WERI-Rb-1 (cell line): ENCODE measurements around the gene GH1.
"Not testable (repeated sequence)": the region's sequence is repeated elsewhere in the genome, so short reads cannot be mapped to it uniquely, and the experiment has no call there.

Source experiments
- DNase-seq: peaks from one replicate; pipeline ENCODE4 v3.0.0-alpha.2; 2020
- H3K27ac ChIP-seq: fragments of 250-450 bp; sonication (Bioruptor Pico); 2 replicates; pipeline ENCODE4 v1.5.1; 2020; ENCODE audit warnings: mild to moderate bottlenecking, moderate library complexity
- H3K27me3 ChIP-seq: fragments of 250-450 bp; sonication (Bioruptor Pico); 2 replicates; pipeline ENCODE4 v1.5.1; 2021; ENCODE audit warnings: mild to moderate bottlenecking, low read depth, moderate library complexity; ENCODE audit not compliant: insufficient read depth, severe bottlenecking
- H3K36me3 ChIP-seq: fragments of 250-450 bp; sonication (Bioruptor Pico); 2 replicates; pipeline ENCODE4 v1.5.1; 2020; ENCODE audit warnings: mild to moderate bottlenecking, moderate library complexity
- H3K4me3 ChIP-seq: 2 replicates; pipeline ENCODE4 v1.5.1; 2011; ENCODE audit warnings: low read depth, mild to moderate bottlenecking, control low read depth, low read length
- H3K9me3 ChIP-seq: fragments of 250-450 bp; sonication (Bioruptor Pico); 2 replicates; pipeline ENCODE4 v1.5.1; 2021; ENCODE audit warnings: mild to moderate bottlenecking, moderate library complexity; ENCODE audit not compliant: severe bottlenecking
- TF ChIP-seq, protein P1 (sequence below): IDR thresholded peaks from 2 replicates; pipeline ENCODE4 v1.5.1; 2011; ENCODE audit warnings: low read depth, mild to moderate bottlenecking, control low read depth, inconsistent platforms, low read length

GH1 gene

DNA sequence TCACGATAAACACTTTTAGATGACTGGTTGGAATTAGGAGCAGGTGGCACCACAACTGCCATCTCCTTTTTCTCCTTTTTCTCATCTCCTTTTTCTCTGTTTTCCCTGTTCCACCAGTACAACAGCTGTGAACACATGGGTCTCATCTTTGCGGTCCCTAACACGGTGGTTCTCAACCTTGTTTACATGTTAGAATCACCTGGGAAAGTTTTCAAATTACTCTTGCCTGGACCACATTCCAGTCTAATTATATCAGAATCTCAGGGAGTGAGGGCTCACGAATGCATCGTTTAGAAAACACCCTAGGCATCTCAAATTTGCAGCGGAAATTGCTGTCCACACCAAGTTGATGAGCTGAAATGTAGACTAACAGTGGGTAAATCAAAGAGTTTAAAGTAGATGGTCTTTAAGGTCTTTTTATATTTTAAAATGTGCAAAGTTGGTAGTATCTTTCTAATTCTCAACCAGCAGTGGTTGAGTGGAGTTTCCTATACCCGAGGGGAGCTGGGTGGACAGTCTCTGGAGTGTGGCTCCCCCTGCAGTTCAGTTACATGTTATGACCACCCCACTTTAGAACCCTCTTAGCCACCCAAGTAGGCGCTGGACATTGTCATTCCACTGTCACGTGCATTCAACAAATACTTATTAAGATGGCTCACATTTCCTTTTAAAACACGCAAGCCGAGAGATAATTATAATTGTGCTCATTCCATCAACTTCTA, 26.2 kb downstream of the GH1 start:
- H3K36me3 ChIP-seq, DNase-seq, H3K27ac ChIP-seq, H3K27me3 ChIP-seq, H3K4me3 ChIP-seq, H3K9me3 ChIP-seq: not testable (repeated sequence)

- not testable (repeated sequence) for H3K27ac ChIP-seq, H3K27me3 ChIP-seq, H3K4me3 ChIP-seq, H3K9me3 ChIP-seq, H3K36me3 ChIP-seq
- DNase-seq = peak; percentile 85
- TF ChIP-seq, protein P1, sequence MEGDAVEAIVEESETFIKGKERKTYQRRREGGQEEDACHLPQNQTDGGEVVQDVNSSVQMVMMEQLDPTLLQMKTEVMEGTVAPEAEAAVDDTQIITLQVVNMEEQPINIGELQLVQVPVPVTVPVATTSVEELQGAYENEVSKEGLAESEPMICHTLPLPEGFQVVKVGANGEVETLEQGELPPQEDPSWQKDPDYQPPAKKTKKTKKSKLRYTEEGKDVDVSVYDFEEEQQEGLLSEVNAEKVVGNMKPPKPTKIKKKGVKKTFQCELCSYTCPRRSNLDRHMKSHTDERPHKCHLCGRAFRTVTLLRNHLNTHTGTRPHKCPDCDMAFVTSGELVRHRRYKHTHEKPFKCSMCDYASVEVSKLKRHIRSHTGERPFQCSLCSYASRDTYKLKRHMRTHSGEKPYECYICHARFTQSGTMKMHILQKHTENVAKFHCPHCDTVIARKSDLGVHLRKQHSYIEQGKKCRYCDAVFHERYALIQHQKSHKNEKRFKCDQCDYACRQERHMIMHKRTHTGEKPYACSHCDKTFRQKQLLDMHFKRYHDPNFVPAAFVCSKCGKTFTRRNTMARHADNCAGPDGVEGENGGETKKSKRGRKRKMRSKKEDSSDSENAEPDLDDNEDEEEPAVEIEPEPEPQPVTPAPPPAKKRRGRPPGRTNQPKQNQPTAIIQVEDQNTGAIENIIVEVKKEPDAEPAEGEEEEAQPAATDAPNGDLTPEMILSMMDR = peak; percentile 74
These were observed 29.4 kb downstream of the GH1 start for GRCh38 chr17:63889026-63889848.

- H3K4me3 ChIP-seq, H3K27ac ChIP-seq, H3K27me3 ChIP-seq, DNase-seq, H3K36me3 ChIP-seq, H3K9me3 ChIP-seq: not testable (repeated sequence)
These were observed 33.5 kb downstream of the GH1 start for GRCh38 chr17:63885119-63885518.

DNA sequence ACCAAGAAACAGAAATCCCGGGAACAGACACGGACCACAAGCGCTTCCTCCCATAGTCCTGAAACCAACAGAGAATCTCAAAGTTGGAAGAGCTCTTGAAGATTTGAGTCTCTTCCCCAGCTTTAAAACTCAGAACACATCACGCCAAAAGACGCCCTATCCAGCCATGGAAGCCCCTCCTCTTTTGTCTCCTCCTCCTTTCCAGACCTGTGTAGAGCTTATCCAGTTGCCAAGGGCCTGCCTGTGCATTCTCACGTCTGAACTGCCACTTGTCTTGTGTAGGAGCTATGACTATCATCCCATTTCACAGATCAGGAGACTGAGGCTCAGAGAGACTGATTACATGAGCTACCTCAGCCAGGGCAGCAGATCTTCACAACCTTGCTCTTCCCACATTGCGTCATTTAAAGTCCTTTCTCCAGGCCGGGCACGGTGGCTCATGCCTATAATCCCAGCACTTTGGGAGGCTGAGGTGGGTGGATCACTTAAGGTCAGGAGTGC, 36.0 kb downstream of the GH1 start:
- not testable (repeated sequence) for H3K36me3 ChIP-seq, H3K9me3 ChIP-seq, H3K27me3 ChIP-seq, H3K4me3 ChIP-seq, DNase-seq, H3K27ac ChIP-seq

GRCh38 chr17:63881935-63882601, 36.6 kb downstream of the GH1 start, which contains the start of gene GH2:
GH2 (minus strand) TSS chr17:63881944; CDS start chr17:63881801, 143 bp downstream.
- no peak within 1 kb of the TSS for H3K4me3 ChIP-seq
- H3K27me3 ChIP-seq = no peaks in the 10 kb centered on the region
- H3K27ac ChIP-seq = no peak within 1 kb of the TSS
- H3K9me3 ChIP-seq = no peaks in the 10 kb centered on the region
- no peaks in the 10 kb centered on the region for H3K36me3 ChIP-seq
- TF ChIP-seq, protein P1 = peak; percentile 85
- peak; percentile 83 for DNase-seq

GRCh38 chr17:63881337-63881736, 37.3 kb downstream of the GH1 start:
- not testable (repeated sequence) for H3K36me3 ChIP-seq, H3K27me3 ChIP-seq, H3K4me3 ChIP-seq, H3K27ac ChIP-seq, H3K9me3 ChIP-seq
- peak; percentile 34 for DNase-seq
- TF ChIP-seq, protein P1 = peak; percentile 39

GRCh38 chr17:63880706-63881105, 37.9 kb downstream of the GH1 start:
- Histone ChIP-seq H3K27ac (no peak overlapping the region), H3K9me3 (no peaks in the 10 kb centered on the region), H3K4me3 (no peak overlapping the region), H3K27me3 (no peaks in the 10 kb centered on the region), H3K36me3 (no peaks in the 10 kb centered on the region)
- no peak for DNase-seq
- TF ChIP-seq, protein P1 = no peak

GRCh38 chr17:63878413-63878812, 40.2 kb downstream of the GH1 start:
- not testable (repeated sequence) for DNase-seq, H3K4me3 ChIP-seq, H3K36me3 ChIP-seq, H3K27ac ChIP-seq, H3K27me3 ChIP-seq, H3K9me3 ChIP-seq

- not testable (repeated sequence) for H3K9me3 ChIP-seq, H3K27me3 ChIP-seq, H3K4me3 ChIP-seq, H3K27ac ChIP-seq, H3K36me3 ChIP-seq, DNase-seq
These were observed 43.9 kb downstream of the GH1 start for GRCh38 chr17:63874693-63875092.

- H3K9me3 ChIP-seq, DNase-seq, H3K27ac ChIP-seq, H3K27me3 ChIP-seq, H3K4me3 ChIP-seq, H3K36me3 ChIP-seq: not testable (repeated sequence)
These were observed 44.5 kb downstream of the GH1 start for GRCh38 chr17:63874061-63874626.
